DMS114 treated with DMSO at 0.1 percent for 48 hours (cell line): ENCODE measurements around the gene ITGB7.
"Not testable (repeated sequence)": the region's sequence is repeated elsewhere in the genome, so short reads cannot be mapped to it uniquely, and the experiment has no call there.

ENCODE experiments used
- DNase-seq: peaks from one replicate; lab custom pipeline; 2025; ENCODE audit not compliant: unreplicated experiment; lab: John Stamatoyannopoulos, UW

The ITGB7 gene

DNA sequence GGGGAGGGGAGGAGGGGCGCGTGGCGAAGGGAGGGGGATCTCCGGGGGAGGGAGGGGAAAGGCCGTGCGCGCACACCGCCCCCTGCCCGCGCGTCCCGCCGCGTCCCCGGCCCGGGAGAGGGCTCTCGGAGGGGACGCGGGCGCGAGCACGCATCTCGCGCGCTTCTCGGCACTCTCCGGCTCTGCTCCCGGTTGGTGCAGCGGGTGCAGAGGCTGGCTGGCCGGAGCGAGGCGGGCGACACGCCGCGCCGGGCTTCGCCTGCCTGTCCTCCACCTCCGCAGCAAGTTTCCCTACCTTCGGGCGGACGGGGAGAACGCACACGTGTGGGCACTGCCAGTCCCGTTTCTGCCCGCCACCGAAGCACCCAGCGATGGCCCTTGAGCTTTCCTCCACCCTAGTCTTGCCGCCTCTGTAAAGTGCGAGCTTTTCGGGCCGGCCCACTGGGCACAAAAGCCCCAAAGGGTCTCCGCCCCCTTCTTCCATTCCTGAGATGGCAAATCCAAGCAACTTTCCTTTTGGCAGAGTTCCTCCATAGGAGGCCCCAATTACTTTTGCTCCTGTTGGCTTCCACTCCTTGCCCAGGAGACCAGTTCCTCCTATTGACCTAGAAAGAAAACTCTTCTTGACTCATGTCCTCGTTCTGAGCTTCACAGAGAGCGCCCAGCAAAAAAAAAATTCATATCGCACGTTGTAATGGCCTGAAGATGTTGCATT, 26.0 kb downstream of the ITGB7 start:
- peak; percentile 65 for DNase-seq

DNA sequence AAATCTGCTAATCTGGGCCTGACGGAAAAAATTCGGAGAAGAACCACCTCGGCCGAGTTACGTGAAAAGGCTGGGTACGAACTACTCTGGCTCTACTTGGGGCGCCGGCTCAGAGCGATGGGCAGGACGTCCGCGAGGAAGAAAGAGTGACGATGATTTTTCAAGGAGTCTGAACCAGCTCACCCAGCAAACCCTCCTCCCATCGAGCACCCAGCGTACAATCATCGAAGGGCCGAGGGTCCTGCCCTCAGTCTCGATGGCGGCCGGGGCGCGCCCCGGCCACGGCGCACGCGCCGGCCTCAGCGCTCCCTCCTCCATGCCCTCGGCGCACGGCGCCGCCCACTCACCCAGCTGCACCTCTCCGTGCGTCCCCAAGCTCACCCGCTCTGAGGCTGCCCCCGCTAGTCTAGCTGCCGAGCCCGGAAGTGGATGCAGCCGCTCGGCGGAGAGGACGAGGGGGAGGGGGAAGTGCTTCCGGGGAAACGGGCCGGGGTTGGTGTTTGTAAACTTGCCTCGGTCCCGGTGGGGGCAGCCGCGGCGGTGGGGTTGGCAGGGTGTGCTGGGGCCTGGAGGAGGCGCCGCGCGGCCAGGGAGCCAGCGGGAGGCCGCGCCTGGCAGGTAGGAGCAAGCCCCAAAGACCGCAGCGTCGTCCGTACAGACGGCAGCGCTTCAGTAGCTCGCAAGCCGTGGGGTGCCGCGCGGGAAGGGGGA, 26.7 kb downstream of the ITGB7 start, which contains the start of the genes CSAD and ZNF740:
Gene CSAD, minus strand, starts transcription at position 706 of the 711 bp plus-strand sequence. CDS start 7,455 bp downstream, outside the sequence.
Gene ZNF740, plus strand, starts transcription at position 503 of the 711 bp plus-strand sequence. CDS start 1,262 bp downstream, outside the sequence.
- DNase-seq: peak; percentile 97

DNA sequence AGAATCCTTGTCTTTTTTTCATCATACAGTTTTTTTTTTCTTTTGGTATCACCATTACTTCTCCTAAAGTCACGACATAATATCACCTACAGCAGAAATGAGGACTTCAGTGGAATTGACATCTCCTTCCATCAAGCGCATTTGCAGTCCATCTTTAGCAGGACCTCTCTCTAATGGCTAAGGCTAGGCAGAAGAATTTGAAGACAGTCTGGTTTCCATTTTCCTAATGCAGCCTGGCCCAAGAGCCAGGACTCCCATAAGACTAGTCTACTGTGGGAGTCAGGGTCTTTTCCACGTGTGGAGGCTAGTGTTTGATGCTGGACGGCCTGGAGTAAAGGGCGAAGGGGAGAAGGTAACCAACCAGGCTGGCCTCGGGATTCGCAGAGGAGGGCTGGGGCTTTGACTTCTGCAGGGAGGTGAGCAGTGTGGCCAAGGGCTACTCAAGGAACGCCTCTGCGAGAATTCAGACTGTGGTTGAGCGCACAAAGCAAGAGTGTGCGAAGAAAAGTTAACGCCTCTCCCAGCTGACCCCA, 27.3 kb downstream of the ITGB7 start:
- DNase-seq: no peak

DNA sequence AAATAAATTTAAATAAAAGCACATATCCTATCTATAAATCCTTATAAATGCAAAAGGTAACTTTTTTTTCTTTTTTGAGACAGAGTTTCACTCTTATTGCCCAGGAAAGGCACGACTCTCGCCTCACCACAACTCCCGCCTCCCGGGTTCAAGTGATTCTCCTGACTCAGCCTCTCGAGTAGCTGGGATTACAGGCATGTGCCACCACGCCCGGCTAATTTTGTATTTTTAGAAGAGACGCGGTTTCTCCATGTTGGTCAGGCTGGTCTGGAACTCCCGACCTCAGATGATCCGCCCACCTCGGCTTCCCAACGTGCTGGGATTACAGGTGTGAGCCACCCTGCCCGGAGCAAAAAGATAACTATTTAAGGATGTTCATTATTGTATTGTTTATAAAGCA, 28.2 kb downstream of the ITGB7 start:
- DNase-seq: not testable (repeated sequence)

DNA sequence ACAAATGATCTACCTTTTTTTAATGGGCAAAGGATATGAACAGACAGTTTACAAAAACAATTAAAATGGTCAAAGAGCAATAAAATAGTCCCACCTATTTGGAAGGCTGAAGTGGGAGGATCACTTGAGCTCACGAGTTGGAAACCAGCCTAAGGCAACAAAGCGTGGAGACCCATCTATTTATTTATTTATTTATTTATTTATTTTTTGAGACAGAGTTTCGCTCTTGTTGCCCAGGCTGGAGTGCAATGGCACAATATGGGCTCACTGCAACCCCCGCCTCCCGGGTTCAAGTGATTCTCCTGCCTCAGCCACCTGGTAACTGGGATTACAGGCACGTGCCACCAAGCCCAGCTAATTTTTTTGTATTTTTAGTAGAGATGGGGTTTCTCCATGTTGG, 29.6 kb downstream of the ITGB7 start:
- not testable (repeated sequence) for DNase-seq

DNA sequence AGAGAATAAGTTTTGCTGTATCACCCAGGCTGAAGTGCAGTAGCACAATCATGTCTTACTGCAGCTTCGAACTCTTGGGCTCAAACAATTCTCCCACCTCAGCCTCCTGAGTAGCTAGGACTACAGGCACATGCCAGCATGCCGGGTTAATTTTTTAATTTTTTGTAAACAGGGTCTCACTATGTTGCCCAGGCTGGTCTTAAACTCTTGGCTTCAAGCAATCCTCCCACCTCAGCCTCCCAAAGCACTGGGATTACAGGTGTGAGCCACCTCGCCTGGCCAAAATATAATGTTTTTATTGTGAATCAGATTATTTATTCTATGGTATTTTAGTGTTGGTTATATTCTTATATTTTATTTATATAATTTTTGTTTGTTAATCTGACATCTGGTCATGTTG, 30.3 kb downstream of the ITGB7 start:
- DNase-seq: no peak

DNA sequence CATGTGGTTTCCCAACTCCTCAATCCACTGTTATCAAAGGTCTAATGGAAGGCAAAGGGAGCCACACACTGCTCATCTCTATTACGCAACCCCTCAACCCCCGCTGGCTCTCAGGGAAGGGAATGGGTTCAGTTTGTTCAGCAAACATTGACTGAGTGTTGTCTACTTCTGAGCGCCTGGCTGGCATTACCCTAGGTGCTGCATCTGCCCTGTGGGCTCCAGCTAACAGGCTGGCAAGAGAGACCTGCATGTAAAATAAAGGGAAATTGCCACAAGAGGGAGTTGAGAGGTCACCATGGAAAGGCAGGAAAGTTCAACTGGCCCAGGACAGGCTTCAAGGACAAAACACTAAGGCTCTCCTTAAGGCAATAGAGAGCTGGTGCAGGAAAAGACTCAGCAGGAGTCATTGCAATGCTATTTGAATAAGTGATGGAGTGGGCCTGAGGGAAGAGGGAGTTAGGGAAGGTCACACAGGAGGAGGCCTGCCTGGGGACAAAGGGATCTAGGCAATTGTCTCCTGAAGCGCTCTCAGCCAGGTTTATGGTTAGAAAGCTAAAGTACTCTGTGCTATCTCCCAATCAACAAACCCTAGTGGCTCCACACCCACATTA, 32.1 kb downstream of the ITGB7 start:
- peak; percentile 40 for DNase-seq

DNA sequence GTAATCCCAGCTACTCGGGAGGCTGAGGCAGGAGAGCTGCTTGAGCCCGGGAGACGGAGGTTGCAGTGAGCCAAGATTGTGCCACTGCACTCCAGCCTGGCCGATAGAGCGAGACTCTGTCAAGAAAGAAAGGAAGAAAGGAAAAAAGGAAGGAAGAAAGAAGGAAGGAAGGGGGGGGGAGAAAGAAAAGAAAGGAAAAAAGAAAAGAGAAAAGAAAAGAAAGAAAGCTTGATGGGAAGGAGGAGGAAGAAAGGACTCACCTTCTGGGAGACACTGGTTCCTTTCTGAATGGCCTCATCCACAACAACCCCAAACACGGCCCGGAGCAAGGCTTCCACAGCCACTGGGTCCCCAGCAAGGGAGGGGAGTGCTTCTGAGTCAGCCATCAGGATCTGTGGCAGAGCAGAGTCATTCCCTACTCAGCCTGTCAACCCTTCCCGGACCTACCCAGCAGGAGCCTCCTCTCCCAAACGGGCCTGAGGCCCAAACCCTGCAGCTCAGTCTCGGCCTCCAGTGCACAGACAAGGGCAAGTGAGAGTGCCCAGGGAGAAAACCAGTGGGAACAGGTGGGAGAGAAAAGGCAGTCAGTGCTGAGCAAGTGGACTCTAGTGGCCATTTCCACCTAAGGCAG, 33.9 kb downstream of the ITGB7 start:
- no peak for DNase-seq

DNA sequence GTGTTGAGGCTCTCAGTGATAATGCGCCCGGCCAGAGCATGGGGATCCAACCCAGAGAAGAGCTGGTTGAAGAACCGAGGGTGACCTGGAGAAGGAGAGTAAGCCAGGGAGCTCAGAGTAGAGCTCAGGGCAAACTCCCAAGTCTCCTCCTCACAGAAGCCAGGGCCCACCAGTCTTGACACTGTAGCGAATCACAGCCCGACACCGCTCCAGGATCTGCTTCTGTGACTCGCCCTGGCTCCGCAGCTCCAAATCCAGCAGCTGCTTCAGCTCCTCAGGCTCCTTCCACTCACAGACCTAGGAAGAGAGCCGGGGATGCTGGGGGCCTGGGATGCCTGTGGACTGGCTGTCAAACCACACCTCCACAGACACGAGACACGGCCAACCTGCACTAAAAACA, 34.7 kb downstream of the ITGB7 start:
- DNase-seq: no peak

DNA sequence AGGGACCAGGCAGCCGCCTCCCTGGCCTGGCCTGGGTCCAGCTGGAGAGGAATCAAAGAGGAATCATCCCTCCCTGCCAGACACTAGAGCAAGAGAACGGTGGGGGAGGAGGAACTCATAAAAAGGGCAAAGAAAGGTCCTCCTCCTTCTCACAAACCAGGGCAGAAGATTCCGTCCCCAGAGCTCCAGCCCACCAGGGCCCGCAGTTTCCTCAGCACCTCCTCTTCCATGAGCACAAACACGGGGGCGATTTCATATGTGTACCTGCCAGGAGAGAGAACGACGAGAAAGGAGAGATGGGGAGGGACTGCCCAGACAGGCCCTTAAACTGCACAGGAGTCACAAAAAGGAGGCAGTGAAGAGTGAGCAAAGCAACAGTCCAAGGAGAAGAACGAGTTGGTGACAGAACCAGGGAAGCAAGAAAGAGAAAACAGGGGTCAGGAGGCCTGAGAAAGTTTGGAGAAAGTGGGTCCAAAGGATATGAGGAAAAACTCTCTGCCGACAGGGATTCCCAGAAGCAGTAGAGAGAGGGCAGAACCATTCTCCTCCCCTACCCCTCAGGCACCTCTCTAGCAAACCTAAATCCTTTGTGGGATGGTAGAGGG, 35.2 kb downstream of the ITGB7 start:
- no peak for DNase-seq

DNA sequence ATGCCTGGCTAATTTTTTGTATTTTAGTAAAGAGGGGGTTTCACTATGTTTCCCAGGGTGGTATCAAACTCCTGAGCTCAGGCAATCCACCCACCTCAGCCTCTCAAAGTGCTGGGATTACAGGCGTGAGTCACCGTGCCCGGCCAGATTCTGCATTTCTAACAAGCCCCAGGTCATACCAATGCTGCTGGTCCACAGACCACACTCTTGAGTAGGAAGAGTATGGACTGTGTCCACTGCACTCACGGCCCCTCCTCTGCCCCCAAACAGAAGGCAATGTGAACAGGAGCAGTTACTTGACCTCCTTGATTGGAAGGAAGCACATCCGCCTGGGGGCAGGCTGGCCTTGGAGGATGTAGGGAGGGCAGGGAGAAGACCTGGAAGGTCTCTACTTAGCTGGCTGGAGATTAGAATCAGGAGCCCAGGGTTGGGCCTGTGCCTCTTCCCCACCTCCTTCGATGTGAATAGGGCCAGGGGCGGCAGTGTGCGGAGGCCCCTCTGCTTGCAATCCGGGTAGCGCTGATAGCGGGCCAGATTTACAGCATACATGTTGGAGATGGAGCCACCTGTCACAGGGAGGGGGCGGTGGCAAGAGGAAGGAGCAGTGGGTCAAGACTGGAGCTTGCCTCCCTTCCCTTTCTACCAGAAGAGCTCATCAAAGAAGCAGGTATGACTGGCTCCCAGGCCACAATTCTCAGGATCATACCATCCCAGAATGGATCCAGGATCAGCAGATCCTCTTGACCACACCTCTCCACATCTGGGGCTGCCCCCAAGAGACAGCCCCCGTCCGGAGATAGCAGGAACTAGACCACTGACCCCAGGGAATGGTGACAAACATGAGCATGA, 36.0 kb downstream of the ITGB7 start:
- DNase-seq: no peak

DNA sequence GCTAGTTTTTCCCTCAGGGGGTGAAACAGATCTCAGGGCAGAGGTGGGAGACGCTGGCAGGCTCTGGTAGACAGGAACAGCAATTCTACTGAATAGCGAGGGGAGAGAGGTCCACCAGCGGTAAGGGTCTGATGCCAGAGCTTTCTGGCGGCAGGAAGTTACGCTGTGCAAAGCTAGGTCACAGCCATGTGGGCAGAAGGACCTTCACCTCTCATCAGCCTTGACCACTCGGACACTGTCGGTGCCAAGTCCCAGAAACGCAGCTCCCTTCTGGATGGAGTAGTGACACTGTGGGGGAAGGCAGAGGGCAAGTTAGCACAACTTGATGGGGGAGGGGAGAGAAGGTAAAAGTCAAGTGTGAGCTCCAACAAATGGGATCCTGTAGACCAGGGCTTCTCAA, 36.8 kb downstream of the ITGB7 start:
- DNase-seq: no peak

DNA sequence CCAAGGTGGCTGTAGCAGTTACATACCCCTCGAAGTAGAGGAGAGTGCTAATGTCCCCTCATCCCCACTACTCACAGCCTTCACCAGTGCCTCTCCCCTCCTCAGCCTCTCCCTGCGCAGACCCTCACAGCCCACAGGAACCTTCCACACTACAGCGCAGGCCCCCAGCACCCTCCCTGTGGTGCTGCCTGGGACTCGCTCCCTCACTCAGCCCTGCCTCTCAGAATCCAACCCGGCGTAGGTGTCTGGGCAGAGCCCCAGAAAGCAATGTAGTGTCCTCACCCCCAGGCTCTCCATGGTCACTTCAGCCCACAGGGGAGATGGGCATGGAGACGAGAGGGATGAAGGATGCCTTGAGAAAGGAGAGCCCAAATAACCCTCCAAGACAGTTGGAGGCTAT, 37.4 kb downstream of the ITGB7 start:
- DNase-seq: no peak

DNA sequence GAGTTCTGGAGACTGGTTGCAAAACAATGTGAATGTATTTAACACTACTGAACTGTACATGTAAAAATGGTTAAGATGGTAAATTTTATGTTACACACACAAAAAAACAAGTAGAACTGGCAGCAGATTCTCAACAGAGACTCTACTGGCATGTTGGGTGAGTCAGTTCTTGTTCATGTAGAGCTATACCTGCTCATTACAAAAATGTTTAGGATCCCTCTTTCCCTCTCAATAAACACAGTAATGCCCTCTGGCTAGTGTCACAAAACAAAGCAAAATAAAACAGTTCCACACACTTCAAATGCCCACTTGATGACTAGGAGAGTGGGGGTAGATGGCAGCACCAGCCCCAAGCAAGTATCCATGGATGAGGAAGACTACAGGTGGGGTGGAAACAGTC, 40.2 kb downstream of the ITGB7 start:
- no peak for DNase-seq

DNA sequence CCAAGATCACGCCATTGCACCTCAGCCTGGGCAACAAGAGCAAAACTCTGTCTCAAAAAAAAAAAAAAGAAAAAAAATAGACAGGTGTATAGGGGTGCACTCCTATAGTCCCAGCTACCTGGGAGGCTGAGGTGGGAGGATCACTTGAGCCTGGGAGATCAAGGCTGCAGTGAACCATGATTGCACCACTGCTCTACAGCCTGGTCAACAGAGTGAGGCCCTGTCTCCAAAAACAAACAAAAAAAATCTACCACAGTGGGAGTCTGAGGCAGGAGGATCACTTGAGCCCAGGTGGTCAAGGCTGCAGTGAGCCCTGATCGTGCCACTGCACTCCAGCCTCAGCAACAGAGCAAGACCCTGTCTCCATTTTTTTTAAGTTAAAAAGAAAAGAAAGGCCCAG, 44.0 kb downstream of the ITGB7 start:
- DNase-seq: not testable (repeated sequence)

DNA sequence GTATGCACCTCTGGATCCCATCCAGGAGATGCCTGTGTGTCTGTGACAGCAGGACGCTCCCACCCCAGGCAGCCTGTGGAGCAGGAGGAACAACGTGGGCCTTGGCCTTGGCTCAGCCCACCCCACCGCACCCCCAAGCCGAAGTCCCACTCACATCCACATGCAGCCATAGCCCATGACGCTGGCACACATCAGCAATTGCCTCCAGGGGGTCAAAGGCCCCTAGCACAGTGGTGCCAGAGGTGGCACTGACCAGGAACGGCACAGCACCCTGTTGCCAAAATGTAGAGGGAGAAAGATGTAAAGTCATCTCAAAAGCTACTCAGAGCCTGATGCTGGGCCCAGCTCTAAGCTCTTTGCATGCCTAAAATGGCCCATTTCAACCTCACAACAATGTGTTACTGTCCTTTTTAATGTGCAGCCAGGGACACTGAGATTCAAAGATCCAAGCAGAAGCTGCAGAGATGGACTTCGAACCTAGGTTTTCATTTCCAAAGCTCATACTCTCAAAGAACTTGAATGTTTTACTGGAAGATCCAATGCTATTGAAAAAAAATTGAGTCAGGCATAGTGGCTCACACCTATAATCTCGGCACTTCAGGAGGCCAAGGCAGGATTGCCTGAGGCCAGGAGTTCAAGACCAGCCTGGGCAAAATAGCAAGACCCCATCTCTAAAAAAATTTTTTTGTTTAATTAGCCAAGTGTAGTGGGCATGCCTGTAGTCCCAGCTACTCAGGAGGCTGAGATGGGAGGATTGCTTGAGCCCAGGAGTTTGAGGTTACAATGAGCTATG, 45.7 kb downstream of the ITGB7 start:
- DNase-seq: no peak

DNA sequence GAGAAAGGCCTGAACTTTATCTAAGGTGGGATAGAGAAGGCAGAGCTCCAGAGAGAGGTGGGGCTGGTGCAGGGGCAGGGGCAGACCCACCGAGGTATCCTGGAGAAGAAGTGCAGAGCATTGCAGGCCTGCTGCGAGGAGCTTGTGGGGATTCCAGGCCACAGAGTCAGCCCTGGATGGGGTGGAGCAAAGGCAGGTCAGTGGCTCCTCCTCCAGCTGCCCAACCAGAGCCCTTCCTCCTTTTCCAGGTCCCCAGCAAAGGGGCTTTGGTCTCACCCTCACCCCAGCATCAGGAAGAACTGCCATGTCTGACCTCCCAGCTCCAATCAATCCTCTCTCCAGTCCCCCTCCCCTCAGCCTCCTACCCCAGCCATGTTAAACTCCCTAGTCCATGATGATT, 46.4 kb downstream of the ITGB7 start:
- DNase-seq: no peak

DNA sequence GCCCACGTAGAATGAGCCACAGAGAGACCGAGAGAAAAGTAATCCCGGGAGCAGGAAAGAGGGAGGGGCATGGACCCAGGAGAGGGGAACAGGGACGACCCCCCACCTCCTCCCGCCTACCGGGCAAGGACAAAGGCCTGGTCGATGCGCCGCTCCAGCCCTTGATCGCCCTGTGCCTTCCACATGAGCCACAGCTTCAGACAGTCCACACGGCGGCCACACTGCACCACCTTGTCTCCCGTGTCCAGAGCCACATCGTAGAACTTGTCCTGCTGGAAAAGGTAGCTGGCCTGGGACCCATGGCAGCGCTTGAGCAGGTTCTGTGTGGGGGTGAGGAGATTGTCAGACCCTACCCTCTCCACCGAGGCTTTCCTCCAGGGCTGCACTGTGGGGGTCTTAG, 47.1 kb downstream of the ITGB7 start:
- DNase-seq: no peak

DNA sequence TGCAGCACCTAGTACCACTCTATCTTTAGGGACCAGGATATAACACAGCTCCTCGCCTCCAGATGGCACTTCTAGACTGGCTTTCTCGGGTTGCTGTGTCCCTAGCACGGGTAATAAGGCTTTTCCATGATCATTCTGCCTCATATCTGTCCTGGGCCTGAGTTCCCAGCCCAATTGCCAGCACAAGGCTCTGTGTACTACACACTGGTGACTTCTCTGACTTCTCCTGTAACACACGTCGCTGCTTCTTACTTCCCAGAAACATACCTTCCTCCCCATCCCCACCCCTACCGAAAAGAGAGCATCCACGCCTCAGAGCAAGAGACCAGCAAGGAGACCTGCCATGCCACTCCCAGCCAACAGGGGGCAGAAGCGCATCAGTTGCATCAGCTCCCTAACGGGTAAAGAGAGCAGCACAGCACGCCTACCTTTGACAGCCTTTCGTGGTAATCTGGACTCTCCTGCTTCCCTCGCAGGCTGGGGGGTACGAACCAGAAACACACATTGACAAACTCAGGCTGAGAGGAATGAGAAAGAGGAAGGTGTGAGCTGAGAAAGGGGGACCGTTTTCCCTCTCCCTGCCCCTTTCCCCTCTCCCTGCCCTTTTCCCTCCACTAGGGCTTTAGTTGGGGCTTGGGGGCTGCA, 47.7 kb downstream of the ITGB7 start:
- DNase-seq: peak; percentile 67
